ENCODE results near the gene OPN4.

Gene OPN4

GRCh38 chr10:86700851-86701617 is 46.7 kb downstream of the OPN4 start:
- DNase-seq = no peak

GRCh38 chr10:86703176-86703575 is 48.8 kb downstream of the OPN4 start:
- no peak for DNase-seq

GRCh38 chr10:86705139-86705538 is 50.8 kb downstream of the OPN4 start:
- no peak for DNase-seq

GRCh38 chr10:86705905-86706304 is 51.6 kb downstream of the OPN4 start:
- DNase-seq = no peak

- no peak for DNase-seq
These were observed 52.1 kb downstream of the OPN4 start for GRCh38 chr10:86706401-86706841.

- no peak for DNase-seq
These were observed 52.6 kb downstream of the OPN4 start for GRCh38 chr10:86706977-86707376.

GRCh38 chr10:86707505-86707904 is 53.2 kb downstream of the OPN4 start:
- no peak for DNase-seq

GRCh38 chr10:86708068-86708782 is 53.9 kb downstream of the OPN4 start:
- DNase-seq = no peak

- no peak for DNase-seq
These were observed 54.5 kb downstream of the OPN4 start for GRCh38 chr10:86708783-86709380.

GRCh38 chr10:86709396-86710185 is 55.2 kb downstream of the OPN4 start:
- no peak for DNase-seq

- DNase-seq = peak; percentile 70
These were observed 56.7 kb downstream of the OPN4 start for GRCh38 chr10:86710987-86711512.

- peak; percentile 35 for DNase-seq
These were observed 57.4 kb downstream of the OPN4 start for GRCh38 chr10:86711513-86712316.

- DNase-seq = no peak
These were observed 58.0 kb downstream of the OPN4 start for GRCh38 chr10:86712317-86712707.

- no peak for DNase-seq
These were observed 60.9 kb downstream of the OPN4 start for GRCh38 chr10:86715156-86715795.

- DNase-seq = no peak
These were observed 61.5 kb downstream of the OPN4 start for GRCh38 chr10:86715836-86716235.
